ENCODE data around the gene KCNH6.
A peak's percentile ranks its signal among the peaks of the same experiment; 100 is the strongest.

The KCNH6 gene

GRCh38 chr17:63523253-63523855 lies at the start of gene KCNH6:
TSS of gene KCNH6 (plus strand) at chr17:63523358. CDS start at chr17:63523414, 56 bp downstream.
- DNase-seq: no peak

GRCh38 chr17:63474174-63474573 lies 49.0 kb upstream of the KCNH6 start:
- DNase-seq: no peak

GRCh38 chr17:63474586-63475460 lies 48.3 kb upstream of the KCNH6 start:
- no peak for DNase-seq

- DNase-seq: no peak
Observed at GRCh38 chr17:63475491-63476412, 47.4 kb upstream of the KCNH6 start.

GRCh38 chr17:63476459-63476853 lies 46.7 kb upstream of the KCNH6 start:
- no peak for DNase-seq

GRCh38 chr17:63476854-63477479 lies 46.2 kb upstream of the KCNH6 start, which contains the start of gene ACE:
TSS of gene ACE (plus strand) at chr17:63477061. CDS start at chr17:63477095, 34 bp downstream.
- DNase-seq: peak; percentile 73

GRCh38 chr17:63477480-63478440 lies 45.4 kb upstream of the KCNH6 start:
- DNase-seq: peak; percentile 61

- DNase-seq: peak; percentile 52
Observed at GRCh38 chr17:63478814-63479494, 44.2 kb upstream of the KCNH6 start.

- DNase-seq: no peak
Observed at GRCh38 chr17:63479495-63480184, 43.5 kb upstream of the KCNH6 start.

- DNase-seq: no peak
Observed at GRCh38 chr17:63480192-63480784, 42.9 kb upstream of the KCNH6 start.

- no peak for DNase-seq
Observed at GRCh38 chr17:63480826-63481487, 42.2 kb upstream of the KCNH6 start.

GRCh38 chr17:63481488-63481870 lies 41.7 kb upstream of the KCNH6 start:
- DNase-seq: no peak

GRCh38 chr17:63482509-63482908 lies 40.6 kb upstream of the KCNH6 start:
- DNase-seq: no peak

- no peak for DNase-seq
Observed at GRCh38 chr17:63483038-63483437, 40.1 kb upstream of the KCNH6 start.

GRCh38 chr17:63483655-63484575 lies 39.2 kb upstream of the KCNH6 start:
- no peak for DNase-seq

- no peak for DNase-seq
Observed at GRCh38 chr17:63486317-63487013, 36.7 kb upstream of the KCNH6 start.

- no peak for DNase-seq
Observed at GRCh38 chr17:63487014-63487339, 36.2 kb upstream of the KCNH6 start.

- DNase-seq: no peak
Observed at GRCh38 chr17:63488851-63489250, 34.3 kb upstream of the KCNH6 start.
